ENCODE data around the gene SMAD3.

DNA sequence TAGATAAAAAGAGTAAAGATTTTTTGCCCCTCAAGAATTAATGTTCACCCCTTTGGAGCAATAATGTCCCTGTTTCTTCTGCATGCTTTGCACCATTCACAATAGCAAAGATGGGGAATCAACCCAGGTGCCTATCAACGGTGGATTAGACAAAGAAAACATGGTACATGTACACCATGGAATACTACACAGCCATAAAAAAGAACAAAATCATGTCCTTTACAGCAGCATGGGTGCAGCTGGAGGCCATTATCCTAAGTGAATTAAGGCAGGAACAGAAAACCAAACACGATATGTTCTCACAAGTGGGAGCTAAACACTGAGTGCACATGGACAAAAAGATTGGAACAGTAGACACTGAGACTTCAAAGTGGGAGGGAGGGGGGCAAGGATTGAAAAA, 153.9 kb downstream of the SMAD3 start:
- TF ChIP-seq, protein P1, sequence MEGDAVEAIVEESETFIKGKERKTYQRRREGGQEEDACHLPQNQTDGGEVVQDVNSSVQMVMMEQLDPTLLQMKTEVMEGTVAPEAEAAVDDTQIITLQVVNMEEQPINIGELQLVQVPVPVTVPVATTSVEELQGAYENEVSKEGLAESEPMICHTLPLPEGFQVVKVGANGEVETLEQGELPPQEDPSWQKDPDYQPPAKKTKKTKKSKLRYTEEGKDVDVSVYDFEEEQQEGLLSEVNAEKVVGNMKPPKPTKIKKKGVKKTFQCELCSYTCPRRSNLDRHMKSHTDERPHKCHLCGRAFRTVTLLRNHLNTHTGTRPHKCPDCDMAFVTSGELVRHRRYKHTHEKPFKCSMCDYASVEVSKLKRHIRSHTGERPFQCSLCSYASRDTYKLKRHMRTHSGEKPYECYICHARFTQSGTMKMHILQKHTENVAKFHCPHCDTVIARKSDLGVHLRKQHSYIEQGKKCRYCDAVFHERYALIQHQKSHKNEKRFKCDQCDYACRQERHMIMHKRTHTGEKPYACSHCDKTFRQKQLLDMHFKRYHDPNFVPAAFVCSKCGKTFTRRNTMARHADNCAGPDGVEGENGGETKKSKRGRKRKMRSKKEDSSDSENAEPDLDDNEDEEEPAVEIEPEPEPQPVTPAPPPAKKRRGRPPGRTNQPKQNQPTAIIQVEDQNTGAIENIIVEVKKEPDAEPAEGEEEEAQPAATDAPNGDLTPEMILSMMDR (IDR thresholded peaks at IDR 0.05; ENCODE audit: borderline replicate concordance, extremely low read depth, low read length, poor library complexity, severe bottlenecking): no peak
- no peak for TF ChIP-seq EZH2 (IDR thresholded peaks at IDR 0.05; ENCODE audit: borderline replicate concordance, low read depth, low read length, severe bottlenecking)
